Left lung (tissue), 10 donors: Measurements from ENCODE around the gene SPEG. TPM values are rescaled to one million over a fixed set of nuclear protein-coding genes. Genes with fewer than 3 reads are reported as not detected.
A peak's percentile ranks its signal among the peaks of the same experiment; 100 is the strongest.

Source experiments
- ATAC-seq: fragments of 200-7000 bp; cut with Tn5 transposase; one replicate; pipeline ENCODE4 v1.9.1; 2020; ENCODE audit warnings: moderate library complexity
- DNase-seq, 4 donors: peaks; one replicate each; pipeline ENCODE4 v3.0.0-alpha.2; 2013 to 2020
- H3K27ac ChIP-seq, 2 donors: fragments of 200-600 bp; sonication (generic) in 1 of 2; one replicate each; pipeline versions ENCODE4 v1.5.0 to v1.8.0; 2020 to 2021
- H3K27me3 ChIP-seq, 2 donors: fragments of 200-600 bp; sonication (generic) in 1 of 2; one replicate each; pipeline versions ENCODE4 v1.5.0 to v1.8.0; 2020 to 2021
- H3K36me3 ChIP-seq, 2 donors: fragments of 200-600 bp; sonication (generic) in 1 of 2; one replicate each; pipeline versions ENCODE4 v1.5.0 to v1.8.0; 2020 to 2021
- H3K4me1 ChIP-seq, 2 donors: fragments of 200-600 bp; one replicate each; pipeline ENCODE4 v1.8.0; 2021
- H3K4me3 ChIP-seq, 2 donors: fragments of 200-600 bp; sonication (generic) in 1 of 2; one replicate each; pipeline versions ENCODE4 v1.5.0 to v1.8.0; 2020 to 2021; ENCODE audit warnings: mild to moderate bottlenecking in 1 of 2
- H3K9me3 ChIP-seq, 2 donors: fragments of 200-600 bp; sonication (generic) in 1 of 2; one replicate each; pipeline versions ENCODE4 v1.5.0 to v1.8.0; 2020 to 2021
- intact Hi-C, 2 donors: fragments of 100-400 bp; cut with DNase I; formaldehyde crosslinking; loops; one replicate each; pipeline versions ENCODE4 v1.11.2 to v1.14.2; 2022
- polyA plus RNA-seq, 6 donors: library from polyadenylated mRNA; unstranded; fragments of 120-200 nt; gene quantifications; one replicate each; pipeline ENCODE4 v1.2.1, GENCODE V29; 2013; ENCODE audit not compliant: insufficient read length in 6 of 6
- total RNA-seq, 2 donors: library from RNA; stranded (reverse); fragmentation: NEBNext Ultra II Directional; extraction: Animal tissue kit (Norgen Biotek cat#: 25700); gene quantifications; one replicate each; pipeline ENCODE4 v1.2.1, GENCODE V29; 2021
- TF ChIP-seq, protein P1 (sequence below), 2 donors: fragments of 200-600 bp; sonication (generic) in 1 of 2; IDR thresholded peaks; one replicate each; pipeline versions ENCODE4 v1.5.0 to v1.8.0; 2021; ENCODE audit warnings: antibody characterized with exemption in 2 of 2
- donor health status: DM: no; HTN: yes; CAD: no.
- donor health status: DM: no; HTN: no; CAD: no.

Gene SPEG
- total and polyA plus RNA-seq, 8 donors, result 7.3 to 34.2 (median 25.1) TPM

DNA sequence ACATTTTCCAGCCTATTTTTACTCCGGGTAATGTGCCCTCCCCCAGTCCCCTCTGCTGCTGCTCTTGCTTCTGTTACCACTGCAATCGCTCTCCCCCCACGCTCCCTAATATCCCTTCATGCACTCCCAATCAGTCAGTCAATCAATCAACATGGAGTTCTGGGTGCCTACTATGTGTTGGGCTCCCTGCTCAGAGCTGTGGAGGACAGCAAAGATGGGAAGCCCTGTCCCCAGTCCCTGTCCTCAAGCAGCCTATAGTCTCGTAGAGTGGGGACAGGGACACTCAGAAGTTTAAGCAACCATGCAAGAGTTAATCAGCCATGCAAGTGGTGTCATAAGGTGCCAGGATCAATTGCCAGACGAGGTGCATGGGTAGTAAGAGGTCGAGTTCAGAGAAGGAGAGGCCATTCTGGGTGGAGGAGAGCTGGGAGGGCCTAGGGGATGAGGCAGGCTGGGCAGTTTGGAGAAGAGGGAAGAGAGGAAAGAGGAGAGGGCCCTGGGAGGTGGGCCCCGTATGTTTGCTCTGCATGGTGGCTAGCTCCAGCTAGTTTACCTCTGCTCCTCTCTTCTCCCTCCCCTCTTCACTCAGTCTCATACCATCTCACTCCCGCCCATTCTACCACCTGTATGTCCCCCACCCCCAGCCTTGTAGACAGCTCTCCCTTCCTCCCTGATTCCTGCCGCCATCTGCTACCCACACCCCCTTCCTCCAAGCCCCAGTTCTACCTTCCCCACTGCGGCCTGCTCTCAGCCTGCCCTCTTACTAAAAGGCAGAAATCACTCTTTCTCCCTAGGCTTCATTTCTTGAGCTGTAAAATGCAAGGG, 83.5 kb downstream of the SPEG start:
- intact Hi-C loops, result no loop called here
- DNase-seq, result no peak
- TF ChIP-seq, protein P1, sequence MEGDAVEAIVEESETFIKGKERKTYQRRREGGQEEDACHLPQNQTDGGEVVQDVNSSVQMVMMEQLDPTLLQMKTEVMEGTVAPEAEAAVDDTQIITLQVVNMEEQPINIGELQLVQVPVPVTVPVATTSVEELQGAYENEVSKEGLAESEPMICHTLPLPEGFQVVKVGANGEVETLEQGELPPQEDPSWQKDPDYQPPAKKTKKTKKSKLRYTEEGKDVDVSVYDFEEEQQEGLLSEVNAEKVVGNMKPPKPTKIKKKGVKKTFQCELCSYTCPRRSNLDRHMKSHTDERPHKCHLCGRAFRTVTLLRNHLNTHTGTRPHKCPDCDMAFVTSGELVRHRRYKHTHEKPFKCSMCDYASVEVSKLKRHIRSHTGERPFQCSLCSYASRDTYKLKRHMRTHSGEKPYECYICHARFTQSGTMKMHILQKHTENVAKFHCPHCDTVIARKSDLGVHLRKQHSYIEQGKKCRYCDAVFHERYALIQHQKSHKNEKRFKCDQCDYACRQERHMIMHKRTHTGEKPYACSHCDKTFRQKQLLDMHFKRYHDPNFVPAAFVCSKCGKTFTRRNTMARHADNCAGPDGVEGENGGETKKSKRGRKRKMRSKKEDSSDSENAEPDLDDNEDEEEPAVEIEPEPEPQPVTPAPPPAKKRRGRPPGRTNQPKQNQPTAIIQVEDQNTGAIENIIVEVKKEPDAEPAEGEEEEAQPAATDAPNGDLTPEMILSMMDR (IDR thresholded peaks at IDR 0.05), result no peak
- no peak overlapping the region for H3K27ac ChIP-seq
- peaks cover 39 to 100% of the 10 kb centered on the region in 2 donors for H3K27me3 ChIP-seq
- no peaks in the 10 kb centered on the region for H3K36me3 ChIP-seq
- H3K9me3 ChIP-seq, result no peaks in the 10 kb centered on the region
- no peak for ATAC-seq
- H3K4me1 ChIP-seq, result peaks cover 0 to 15% of the 10 kb centered on the region in 2 donors
- no peak overlapping the region for H3K4me3 ChIP-seq

DNA sequence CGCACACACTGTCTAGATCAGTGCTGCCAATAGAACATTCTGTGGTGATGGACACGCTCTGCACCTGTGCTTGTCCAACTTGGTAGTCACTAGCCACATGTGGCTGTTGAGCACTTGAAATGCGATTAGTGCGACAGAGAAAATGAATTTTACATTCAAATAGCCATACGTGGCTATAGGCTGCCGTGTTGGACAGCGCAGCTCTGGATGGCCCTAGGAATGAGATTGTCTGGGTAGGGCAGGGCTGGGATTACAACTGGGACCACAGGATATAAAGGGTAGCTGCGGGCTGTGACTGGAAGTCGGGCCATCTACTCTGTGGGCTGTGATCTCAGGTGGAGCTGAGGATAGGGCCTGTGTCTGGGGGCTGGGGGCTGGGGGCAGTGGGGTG, 84.9 kb downstream of the SPEG start:
- Histone ChIP-seq H3K4me1 (peaks cover 0 to 10% of the 10 kb centered on the region in 2 donors), H3K9me3 (no peaks in the 10 kb centered on the region), H3K4me3 (no peak overlapping the region), H3K36me3 (no peaks in the 10 kb centered on the region), H3K27me3 (peaks cover 40 to 100% of the 10 kb centered on the region in 2 donors), H3K27ac (no peak overlapping the region)
- intact Hi-C loops, result no loop called here
- no peak for ATAC-seq
- TF ChIP-seq, protein P1 (IDR thresholded peaks at IDR 0.05), result no peak
- DNase-seq, result no peak

- H3K4me3 ChIP-seq, result no peak overlapping the region
- no peaks in the 10 kb centered on the region for H3K9me3 ChIP-seq
- peaks cover 40 to 100% of the 10 kb centered on the region in 2 donors for H3K27me3 ChIP-seq
- ATAC-seq, result no peak
- no peak overlapping the region for H3K27ac ChIP-seq
- H3K4me1 ChIP-seq, result peaks cover 0 to 9% of the 10 kb centered on the region in 2 donors
- intact Hi-C loops, result no loop called here
- peak in 1 of 4 donors; percentile 48 for DNase-seq
- TF ChIP-seq, protein P1 (IDR thresholded peaks at IDR 0.05), result no peak
- H3K36me3 ChIP-seq, result no peaks in the 10 kb centered on the region
Observed at GRCh38 chr2:219520079-219520478, 85.4 kb downstream of the SPEG start.

GRCh38 chr2:219521066-219521880, 86.6 kb downstream of the SPEG start:
- ATAC-seq, result peak; percentile 57
- Histone ChIP-seq H3K9me3 (no peaks in the 10 kb centered on the region), H3K27ac (no peak overlapping the region), H3K36me3 (no peaks in the 10 kb centered on the region), H3K27me3 (peaks cover 37 to 100% of the 10 kb centered on the region in 2 donors), H3K4me1 (peaks cover 0 to 9% of the 10 kb centered on the region in 2 donors), H3K4me3 (no peak overlapping the region)
- intact Hi-C loops, result no loop called here
- peak in 2 of 4 donors; percentile 47 for DNase-seq
- TF ChIP-seq, protein P1 (IDR thresholded peaks at IDR 0.05), result peak; percentile 18 to 27
